UCSD-AML1 (cell line): ENCODE results near the gene MINDY4.
"Not testable (repeated sequence)": the region's sequence is repeated elsewhere in the genome, so short reads cannot be mapped to it uniquely, and the experiment has no call there.

Experiments used
- DNase-seq: peaks from one replicate; lab custom pipeline; 2025; ENCODE audit not compliant: unreplicated experiment; lab: John Stamatoyannopoulos, UW

Gene MINDY4

GRCh38 chr7:30831227-30831626 lies 60.0 kb downstream of the MINDY4 start:
- no peak for DNase-seq

GRCh38 chr7:30831936-30832335 lies 60.7 kb downstream of the MINDY4 start:
- DNase-seq, result no peak

GRCh38 chr7:30834017-30834674 lies 62.9 kb downstream of the MINDY4 start:
- not testable (repeated sequence) for DNase-seq

GRCh38 chr7:30835396-30835915 lies 64.2 kb downstream of the MINDY4 start:
- DNase-seq, result no peak

GRCh38 chr7:30836991-30837390 lies 65.8 kb downstream of the MINDY4 start:
- no peak for DNase-seq

- no peak for DNase-seq
Measured at GRCh38 chr7:30837581-30837980, 66.4 kb downstream of the MINDY4 start.

GRCh38 chr7:30838008-30838407 lies 66.8 kb downstream of the MINDY4 start:
- no peak for DNase-seq

GRCh38 chr7:30840141-30841024 lies 69.2 kb downstream of the MINDY4 start:
- no peak for DNase-seq

GRCh38 chr7:30841025-30841735 lies 70.0 kb downstream of the MINDY4 start:
- DNase-seq, result no peak

GRCh38 chr7:30841801-30842541 lies 70.8 kb downstream of the MINDY4 start:
- no peak for DNase-seq

GRCh38 chr7:30842542-30843451 lies 71.6 kb downstream of the MINDY4 start:
- DNase-seq, result no peak

- DNase-seq, result no peak
Measured at GRCh38 chr7:30843741-30844482, 72.7 kb downstream of the MINDY4 start.

GRCh38 chr7:30844483-30844874 lies 73.3 kb downstream of the MINDY4 start:
- DNase-seq, result no peak

- DNase-seq, result no peak
Measured at GRCh38 chr7:30844916-30845315, 73.7 kb downstream of the MINDY4 start.

GRCh38 chr7:30845426-30846135 lies 74.4 kb downstream of the MINDY4 start:
- no peak for DNase-seq

- no peak for DNase-seq
Measured at GRCh38 chr7:30846378-30846777, 75.2 kb downstream of the MINDY4 start.

GRCh38 chr7:30848121-30848855 lies 77.1 kb downstream of the MINDY4 start:
- no peak for DNase-seq

GRCh38 chr7:30849565-30849964 lies 78.3 kb downstream of the MINDY4 start:
- DNase-seq, result no peak
